H9 (cell line): ENCODE results near the gene KRTAP12-3. TPM values are rescaled to one million over a fixed set of nuclear protein-coding genes. Genes with fewer than 3 reads are reported as not detected.

Source experiments
- DNase-seq: peaks from one replicate; pipeline ENCODE4 v3.0.0-alpha.2; 2017
- H2AFZ ChIP-seq: one replicate; pipeline ENCODE4 v1.6.1; 2013; ENCODE audit warnings: mild to moderate bottlenecking, low read length, control low read depth, moderate library complexity
- H2AK5ac ChIP-seq: 2 replicates; pipeline ENCODE4 v1.6.1; 2013; ENCODE audit warnings: low read length, control low read depth, mixed read lengths; ENCODE audit not compliant: insufficient read length
- H2BK120ac ChIP-seq: one replicate; pipeline ENCODE4 v1.6.1; 2013; ENCODE audit warnings: low read depth, mild to moderate bottlenecking, low read length, control low read depth, inconsistent platforms; ENCODE audit not compliant: poor library complexity, severe bottlenecking
- H2BK12ac ChIP-seq: 2 replicates; pipeline ENCODE4 v1.6.1; 2013; ENCODE audit warnings: low read length, control low read depth, mixed read lengths, low read depth; ENCODE audit not compliant: insufficient read length
- H2BK15ac ChIP-seq: 2 replicates; pipeline ENCODE4 v1.6.1; 2013; ENCODE audit warnings: low read depth, low read length, control low read depth
- H2BK20ac ChIP-seq: one replicate; pipeline ENCODE4 v1.6.1; 2013; ENCODE audit warnings: low read depth, mild to moderate bottlenecking, low read length, control low read depth, inconsistent platforms; ENCODE audit not compliant: poor library complexity, severe bottlenecking
- H2BK5ac ChIP-seq: 2 replicates; pipeline ENCODE4 v1.6.1; 2013; ENCODE audit warnings: low read length, control low read depth, mixed read lengths; ENCODE audit not compliant: insufficient read length
- H3K14ac ChIP-seq: 2 replicates; pipeline ENCODE4 v1.6.1; 2013; ENCODE audit warnings: low read length, control low read depth; ENCODE audit not compliant: insufficient read depth
- H3K18ac ChIP-seq: 2 replicates; pipeline ENCODE4 v1.6.1; 2013; ENCODE audit warnings: low read depth, mild to moderate bottlenecking, mixed read lengths, low read length, control low read depth; ENCODE audit not compliant: insufficient read length
- H3K23ac ChIP-seq: 2 replicates; pipeline ENCODE4 v1.6.1; 2013; ENCODE audit warnings: low read length, control low read depth, mixed read lengths, low read depth; ENCODE audit not compliant: insufficient read length
- H3K23me2 ChIP-seq: 2 replicates; pipeline ENCODE4 v1.6.1; 2013; ENCODE audit warnings: low read depth, mild to moderate bottlenecking, mixed read lengths, low read length, control low read depth; ENCODE audit not compliant: insufficient read length, poor library complexity, severe bottlenecking
- H3K27ac ChIP-seq: 2 replicates; pipeline ENCODE4 v1.5.1; 2013; ENCODE audit warnings: low read length, control low read depth, mixed read lengths, low read depth; ENCODE audit not compliant: insufficient read length
- H3K27me3 ChIP-seq: 2 replicates; pipeline ENCODE4 v1.6.1; 2013; ENCODE audit warnings: low read length, control low read depth, inconsistent platforms; ENCODE audit not compliant: insufficient read depth
- H3K4ac ChIP-seq: 2 replicates; pipeline ENCODE4 v1.6.1; 2013; ENCODE audit warnings: low read depth, mild to moderate bottlenecking, control low read depth, inconsistent platforms, low read length, moderate library complexity
- H3K4me1 ChIP-seq: 2 replicates; pipeline ENCODE4 v1.6.1; 2013; ENCODE audit warnings: low read length, control low read depth, inconsistent platforms; ENCODE audit not compliant: insufficient read depth
- H3K4me2 ChIP-seq: 2 replicates; pipeline ENCODE4 v1.6.1; 2013; ENCODE audit warnings: low read length, control low read depth, mixed read lengths; ENCODE audit not compliant: insufficient read length, insufficient read depth
- H3K56ac ChIP-seq: 2 replicates; pipeline ENCODE4 v1.6.1; 2013; ENCODE audit warnings: low read depth, mild to moderate bottlenecking, mixed read lengths, low read length, control low read depth; ENCODE audit not compliant: insufficient read length
- H3K79me1 ChIP-seq: 2 replicates; pipeline ENCODE4 v1.6.1; 2013; ENCODE audit warnings: low read depth, mild to moderate bottlenecking, moderate library complexity, low read length, control low read depth, inconsistent platforms; ENCODE audit not compliant: insufficient read depth, poor library complexity, severe bottlenecking
- H3K79me2 ChIP-seq: 2 replicates; pipeline ENCODE4 v1.6.1; 2013; ENCODE audit warnings: low read length, control low read depth, inconsistent platforms; ENCODE audit not compliant: insufficient read depth
- H3K9ac ChIP-seq: 2 replicates; pipeline ENCODE4 v1.6.1; 2013; ENCODE audit warnings: low read length, control low read depth, mixed read lengths; ENCODE audit not compliant: insufficient read length; ENCODE audit errors: extremely low read depth
- H3K9me3 ChIP-seq: one replicate; pipeline ENCODE4 v1.6.1; 2013; ENCODE audit warnings: low read depth, low read length, inconsistent platforms; ENCODE audit not compliant: control insufficient read depth
- H3T11ph ChIP-seq: one replicate; pipeline ENCODE4 v1.6.1; 2013; ENCODE audit warnings: mild to moderate bottlenecking, low read length, control low read depth, inconsistent platforms
- H4K20me1 ChIP-seq: one replicate; pipeline ENCODE4 v1.6.1; 2013; ENCODE audit not compliant: control insufficient read depth, insufficient read length, insufficient read depth
- H4K5ac ChIP-seq: 2 replicates; pipeline ENCODE4 v1.6.1; 2013; ENCODE audit warnings: low read depth, mild to moderate bottlenecking, mixed read lengths, low read length, control low read depth; ENCODE audit not compliant: insufficient read length
- H4K8ac ChIP-seq: replicated peaks from 2 replicates; pipeline ENCODE4 v1.6.1; 2013; ENCODE audit warnings: low read length, control low read depth, mixed read lengths, low read depth; ENCODE audit not compliant: insufficient read length
- H4K91ac ChIP-seq: 2 replicates; pipeline ENCODE4 v1.6.1; 2013; ENCODE audit warnings: low read depth, mild to moderate bottlenecking, moderate library complexity, mixed read lengths, low read length, control low read depth; ENCODE audit not compliant: insufficient read length
- H3K27ac Mint-ChIP-seq, 3 experiments: 2 replicates in 2 of 3; 3 replicates in 1 of 3; pipeline ENCODE4 v1.8.0; 2020 to 2021; ENCODE audit warnings: mixed read lengths in 3 of 3, mild to moderate bottlenecking in 1 of 3, moderate library complexity in 1 of 3
- H3K27me3 Mint-ChIP-seq: 2 replicates; pipeline ENCODE4 v1.8.0; 2021; ENCODE audit warnings: low read depth, mild to moderate bottlenecking, moderate library complexity, mixed read lengths
- H3K36me3 Mint-ChIP-seq, 3 experiments: 2 replicates in 2 of 3; 3 replicates in 1 of 3; pipeline ENCODE4 v1.8.0; 2020 to 2021; ENCODE audit warnings: low read depth in 3 of 3, mixed read lengths in 3 of 3; ENCODE audit not compliant: insufficient read depth in 1 of 3
- H3K4me1 Mint-ChIP-seq, 2 experiments: 2 replicates each; pipeline ENCODE4 v1.8.0; 2020; ENCODE audit warnings: mixed read lengths in 2 of 2
- H3K4me3 Mint-ChIP-seq, 2 experiments: 2 replicates in 1 of 2; 3 replicates in 1 of 2; pipeline ENCODE4 v1.8.0; 2020 to 2021; ENCODE audit warnings: mild to moderate bottlenecking in 2 of 2, mixed read lengths in 2 of 2, moderate library complexity in 1 of 2
- H3K9me3 Mint-ChIP-seq, 2 experiments: 2 replicates in 1 of 2; 3 replicates in 1 of 2; pipeline ENCODE4 v1.8.0; 2020; ENCODE audit warnings: mild to moderate bottlenecking in 2 of 2, mixed read lengths in 2 of 2, moderate library complexity in 1 of 2
- WGBS: extraction: QIAGEN DNeasy Blood & Tissue Kit; methylation state at CpG from one replicate; pipeline ENCODE4 v1.1.7; 2013; ENCODE audit warnings: missing lambda C conversion rate, low lambda C conversion rate, mixed read lengths; ENCODE audit not compliant: insufficient read length; ENCODE audit errors: extremely low coverage; 5-methylcytosine and 5-hydroxymethylcytosine counted together
- total RNA-seq: library from RNA; stranded (reverse); gene quantifications from 2 replicates; pipeline ENCODE4 v1.2.1, GENCODE V29; 2021
- TF ChIP-seq, protein P1 (sequence below): fragments of 200-600 bp; sonication (generic); conservative IDR thresholded peaks from 3 replicates; pipeline ENCODE4 v1.8.0; 2021; ENCODE audit warnings: antibody characterized with exemption, mild to moderate bottlenecking

KRTAP12-3 gene
- total RNA-seq, 1 experiment from 2014 or later, result not detected

DNA sequence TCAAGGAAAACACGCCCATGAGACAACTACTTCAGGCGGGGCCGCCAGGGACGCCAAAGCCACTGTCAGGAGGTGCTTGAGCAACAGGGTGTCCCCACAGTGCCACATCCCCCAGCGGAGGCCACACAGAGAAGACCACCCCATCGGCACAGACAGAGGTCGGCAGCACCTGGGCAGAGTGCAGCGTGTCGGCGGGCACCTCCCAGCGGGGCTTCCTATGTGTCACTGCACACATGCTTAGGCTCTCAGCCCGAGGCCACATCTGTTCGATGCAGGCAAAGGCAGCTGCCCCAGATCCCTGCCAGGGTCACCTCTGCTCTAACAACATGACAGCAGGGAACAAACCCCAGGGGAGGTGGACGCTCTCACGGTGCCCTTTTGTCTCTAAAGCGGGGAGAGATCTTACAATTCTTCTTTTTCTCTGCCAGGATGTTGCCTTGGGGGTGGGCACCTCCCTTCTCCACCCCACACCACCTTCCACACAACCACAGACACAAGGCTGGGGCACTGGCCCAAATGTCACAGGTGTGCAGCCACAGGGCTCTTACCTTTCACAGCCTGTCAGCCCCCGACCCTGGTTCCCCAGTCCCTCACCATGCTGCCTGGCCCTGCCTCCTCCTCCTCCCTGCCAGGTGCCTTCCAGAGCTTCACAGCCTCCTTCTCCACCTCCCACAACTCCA, 41.7 kb upstream of the KRTAP12-3 start:
- Histone ChIP-seq H2BK120ac (no peak overlapping the region), H3K4ac (no peak overlapping the region), H2BK5ac (no peak overlapping the region), H3K23me2 (no peaks in the 10 kb centered on the region), H3K14ac (no peak overlapping the region), H4K20me1 (no peaks in the 10 kb centered on the region), H4K8ac (no peak overlapping the region), H3K27ac (no peak overlapping the region), H4K91ac (no peak overlapping the region), H3K56ac (no peak overlapping the region), H2BK15ac (no peak overlapping the region), H3K9ac (no peak overlapping the region), H3K18ac (no peak overlapping the region), H2BK20ac (no peak overlapping the region), H3K27me3 (no peaks in the 10 kb centered on the region), H3K9me3 (peaks cover 12% of the 10 kb centered on the region), H3K4me2 (no peak overlapping the region), H3K79me2 (no peaks in the 10 kb centered on the region), H3K79me1 (no peaks in the 10 kb centered on the region), H2BK12ac (no peak overlapping the region), H4K5ac (no peak overlapping the region), H2AFZ (no peak overlapping the region), H3T11ph (no peak overlapping the region), H3K23ac (no peak overlapping the region), H3K4me1 (no peaks in the 10 kb centered on the region), H2AK5ac (no peak overlapping the region)
- WGBS, result no CpG with 5 or more reads among the region's 17 CpGs
- DNase-seq, result no peak
- peaks cover 32 to 39% of the 10 kb centered on the region in 2 experiments for H3K9me3 Mint-ChIP-seq
- H3K4me3 Mint-ChIP-seq, result no peak overlapping the region
- peak overlapping the region in 1 of 3 experiments; percentile 75; a peak in 2 of 7 replicates for H3K27ac Mint-ChIP-seq
- H3K4me1 Mint-ChIP-seq, result peaks cover 27% of the 10 kb centered on the region in 2 experiments
- TF ChIP-seq, protein P1, sequence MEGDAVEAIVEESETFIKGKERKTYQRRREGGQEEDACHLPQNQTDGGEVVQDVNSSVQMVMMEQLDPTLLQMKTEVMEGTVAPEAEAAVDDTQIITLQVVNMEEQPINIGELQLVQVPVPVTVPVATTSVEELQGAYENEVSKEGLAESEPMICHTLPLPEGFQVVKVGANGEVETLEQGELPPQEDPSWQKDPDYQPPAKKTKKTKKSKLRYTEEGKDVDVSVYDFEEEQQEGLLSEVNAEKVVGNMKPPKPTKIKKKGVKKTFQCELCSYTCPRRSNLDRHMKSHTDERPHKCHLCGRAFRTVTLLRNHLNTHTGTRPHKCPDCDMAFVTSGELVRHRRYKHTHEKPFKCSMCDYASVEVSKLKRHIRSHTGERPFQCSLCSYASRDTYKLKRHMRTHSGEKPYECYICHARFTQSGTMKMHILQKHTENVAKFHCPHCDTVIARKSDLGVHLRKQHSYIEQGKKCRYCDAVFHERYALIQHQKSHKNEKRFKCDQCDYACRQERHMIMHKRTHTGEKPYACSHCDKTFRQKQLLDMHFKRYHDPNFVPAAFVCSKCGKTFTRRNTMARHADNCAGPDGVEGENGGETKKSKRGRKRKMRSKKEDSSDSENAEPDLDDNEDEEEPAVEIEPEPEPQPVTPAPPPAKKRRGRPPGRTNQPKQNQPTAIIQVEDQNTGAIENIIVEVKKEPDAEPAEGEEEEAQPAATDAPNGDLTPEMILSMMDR, result no peak
- peaks cover 8 to 28% (median 23%) of the 10 kb centered on the region in 3 experiments for H3K36me3 Mint-ChIP-seq
- peaks cover 4% of the 10 kb centered on the region for H3K27me3 Mint-ChIP-seq
